B cell (primary cell): ENCODE measurements around the gene ELAVL4. TPM values are rescaled to one million over a fixed set of nuclear protein-coding genes. Genes with fewer than 3 reads are reported as not detected.

Experiments used
- ATAC-seq: fragments of 200-7000 bp; cut with Tn5 transposase; one replicate; pipeline ENCODE4 v1.10.0; 2021; ENCODE audit warnings: low read depth, mild to moderate bottlenecking, moderate number of reproducible peaks, moderate library complexity
- CTCF ChIA-PET: fragments of 350-600 bp; sonication (Branson Sonifier 250); formaldehyde crosslinking; loops from one replicate; lab custom pipeline; 2021; ENCODE audit warnings: antibody characterized with exemption, inconsistent platforms; lab: Charles Lee
- POLR2A ChIA-PET: fragments of 350-600 bp; sonication (Branson Sonifier 250); formaldehyde crosslinking; loops from one replicate; lab custom pipeline; 2021; ENCODE audit warnings: antibody characterized with exemption; lab: Charles Lee
- DNase-seq: peaks from one replicate; pipeline ENCODE4 v3.0.0; 2013
- H2AFZ ChIP-seq: 2 replicates; pipeline ENCODE4 v1.6.1; 2012; ENCODE audit warnings: mild to moderate bottlenecking, low read depth, low read length; ENCODE audit not compliant: insufficient read depth, poor library complexity, severe bottlenecking
- H3K27ac ChIP-seq, 2 donors: 1 replicate in 1 of 2; 2 replicates in 1 of 2; pipeline ENCODE4 v1.5.1; 2012 to 2013; ENCODE audit warnings: low read length in 2 of 2, mild to moderate bottlenecking in 2 of 2, moderate library complexity in 1 of 2
- H3K27me3 ChIP-seq, 4 experiments: fragments of 200-600 bp in 1 of 4; sonication (generic) in 1 of 4; replicated peaks in 1 of 4; 1 replicate in 2 of 4; 2 replicates in 2 of 4; pipeline versions ENCODE4 v1.6.1 to v1.7.0; 2013 to 2016; ENCODE audit warnings: low read length in 3 of 4, mild to moderate bottlenecking in 2 of 4, mixed read lengths in 1 of 4, moderate library complexity in 1 of 4; ENCODE audit not compliant: insufficient read depth in 4 of 4, control insufficient read depth in 3 of 4; ENCODE audit errors: control extremely low read depth in 1 of 4
- H3K36me3 ChIP-seq, 2 experiments: replicated peaks in 1 of 2; 1 replicate in 1 of 2; 2 replicates in 1 of 2; pipeline versions ENCODE4 v1.6.1 to v1.7.1; 2013; ENCODE audit warnings: low read length in 1 of 2; ENCODE audit not compliant: insufficient read depth in 2 of 2, control insufficient read depth in 1 of 2; ENCODE audit errors: control extremely low read depth in 1 of 2, extremely low read depth in 1 of 2
- H3K4me1 ChIP-seq, 2 donors: fragments of 200-600 bp in 1 of 2; sonication (generic) in 1 of 2; 1 replicate in 1 of 2; 2 replicates in 1 of 2; pipeline versions ENCODE4 v1.5.1 to v1.6.1; 2013 to 2017; ENCODE audit warnings: low read length in 2 of 2; ENCODE audit not compliant: control insufficient read depth in 2 of 2, insufficient read depth in 2 of 2
- H3K4me2 ChIP-seq: replicated peaks from 2 replicates; pipeline ENCODE3; 2012; ENCODE audit warnings: mild to moderate bottlenecking, low read depth, low read length; ENCODE audit not compliant: poor library complexity, severe bottlenecking
- H3K4me3 ChIP-seq, 5 experiments: fragments of 200-600 bp in 1 of 5; sonication (generic) in 1 of 5; 1 replicate in 3 of 5; 2 replicates in 2 of 5; pipeline versions ENCODE4 v1.5.1 to v1.7.0; 2011 to 2016; ENCODE audit warnings: low read length in 4 of 5, mild to moderate bottlenecking in 4 of 5, low read depth in 2 of 5, control low read depth in 1 of 5, moderate library complexity in 1 of 5; ENCODE audit not compliant: insufficient read depth in 1 of 5; ENCODE audit errors: control extremely low read depth in 1 of 5, extremely low read depth in 1 of 5
- H3K79me2 ChIP-seq: fragments of 200-600 bp; sonication (generic); one replicate; pipeline ENCODE4 v1.6.0; 2016; ENCODE audit warnings: low read length; ENCODE audit not compliant: control insufficient read depth, insufficient read depth
- H3K9ac ChIP-seq: fragments of 200-600 bp; sonication (generic); 2 replicates; pipeline ENCODE4 v1.6.1; 2017; ENCODE audit warnings: mild to moderate bottlenecking, low read length, moderate library complexity
- H3K9me3 ChIP-seq, 3 donors: one replicate each; pipeline versions ENCODE4 v1.6.1 to v1.7.1; 2013; ENCODE audit warnings: low read length in 2 of 3; ENCODE audit not compliant: control insufficient read depth in 2 of 3, insufficient read depth in 1 of 3; ENCODE audit errors: control extremely low read depth in 1 of 3
- H4K20me1 ChIP-seq: 2 replicates; pipeline ENCODE4 v1.6.0; 2012; ENCODE audit warnings: mild to moderate bottlenecking, low read length; ENCODE audit not compliant: insufficient read depth, control insufficient read depth, poor library complexity, severe bottlenecking
- H3K27ac Mint-ChIP-seq: one replicate; pipeline ENCODE4 v1.8.0; 2021; ENCODE audit warnings: mixed read lengths
- H3K27me3 Mint-ChIP-seq: one replicate; pipeline ENCODE4 v1.8.0; 2021; ENCODE audit warnings: mixed read lengths
- H3K4me1 Mint-ChIP-seq: one replicate; pipeline ENCODE4 v1.8.0; 2021; ENCODE audit warnings: mixed read lengths
- H3K4me3 Mint-ChIP-seq: one replicate; pipeline ENCODE4 v1.8.0; 2021; ENCODE audit warnings: mixed read lengths
- H3K9me3 Mint-ChIP-seq: one replicate; pipeline ENCODE4 v1.8.0; 2022; ENCODE audit warnings: mixed read lengths; ENCODE audit not compliant: insufficient read depth
- EZH2 ChIP-seq: IDR thresholded peaks from 2 replicates; pipeline ENCODE4 v1.6.1; 2012; ENCODE audit warnings: borderline replicate concordance, low read depth, mild to moderate bottlenecking, moderate library complexity, low read length; ENCODE audit not compliant: insufficient read depth, poor library complexity, severe bottlenecking
- WGBS: methylation state at CpG from one replicate; pipeline ENCODE4 v1.1.5; 2013; ENCODE audit warnings: missing lambda C conversion rate; ENCODE audit not compliant: insufficient coverage; 5-methylcytosine and 5-hydroxymethylcytosine counted together
- intact Hi-C: fragments of 100-400 bp; cut with micrococcal nuclease; formaldehyde crosslinking; loops from one replicate; pipeline ENCODE4 v1.10.0; 2022
- polyA plus RNA-seq: library from polyadenylated mRNA; depleted of rRNA; stranded (reverse); fragments of >200 nt; gene quantifications from 2 replicates; pipeline ENCODE4 v1.2.3, GENCODE V29; 2012
- total RNA-seq, 2 donors: library from RNA; stranded (reverse); fragments of 120-200 nt in 1 of 2; gene quantifications; 1 replicate in 1 of 2; 2 replicates in 1 of 2; pipeline versions ENCODE4 v1.2.3 to v1.2.4, GENCODE V29; 2013 to 2022
- TF ChIP-seq, protein P1 (sequence below): fragments of 200-600 bp; IDR thresholded peaks from one replicate; pipeline ENCODE4 v1.8.0; 2022; ENCODE audit warnings: antibody characterized with exemption, mild to moderate bottlenecking

ELAVL4 gene
- total and polyA plus RNA-seq, 2 donors (not counting 1 experiment from before 2014, with no cell fraction given) = not detected

- ATAC-seq (no peak), DNase-seq (no peak)
- Histone ChIP-seq H3K4me3 (no peak overlapping the region), H3K36me3 (no peaks in the 10 kb centered on the region), H3K4me1 (no peaks in the 10 kb centered on the region), H3K9me3 (peaks cover 0 to 8% (median 0%) of the 10 kb centered on the region in 3 donors), H3K27ac (no peak overlapping the region), H3K79me2 (no peaks in the 10 kb centered on the region), H2AFZ (no peak overlapping the region), H3K9ac (no peak overlapping the region), H3K4me2 (no peak overlapping the region), H3K27me3 (no peaks in the 10 kb centered on the region), H4K20me1 (no peaks in the 10 kb centered on the region)
- no CpG with 5 or more reads among the region's 5 CpGs for WGBS
- ChIA-PET POLR2A (no interaction called here), CTCF (no interaction called here)
- Mint-ChIP-seq H3K27ac (no peak overlapping the region), H3K4me3 (no peak overlapping the region), H3K27me3 (no peaks in the 10 kb centered on the region), H3K4me1 (no peaks in the 10 kb centered on the region), H3K9me3 (no peaks in the 10 kb centered on the region)
- intact Hi-C loops = no loop called here
- TF ChIP-seq, protein P1, sequence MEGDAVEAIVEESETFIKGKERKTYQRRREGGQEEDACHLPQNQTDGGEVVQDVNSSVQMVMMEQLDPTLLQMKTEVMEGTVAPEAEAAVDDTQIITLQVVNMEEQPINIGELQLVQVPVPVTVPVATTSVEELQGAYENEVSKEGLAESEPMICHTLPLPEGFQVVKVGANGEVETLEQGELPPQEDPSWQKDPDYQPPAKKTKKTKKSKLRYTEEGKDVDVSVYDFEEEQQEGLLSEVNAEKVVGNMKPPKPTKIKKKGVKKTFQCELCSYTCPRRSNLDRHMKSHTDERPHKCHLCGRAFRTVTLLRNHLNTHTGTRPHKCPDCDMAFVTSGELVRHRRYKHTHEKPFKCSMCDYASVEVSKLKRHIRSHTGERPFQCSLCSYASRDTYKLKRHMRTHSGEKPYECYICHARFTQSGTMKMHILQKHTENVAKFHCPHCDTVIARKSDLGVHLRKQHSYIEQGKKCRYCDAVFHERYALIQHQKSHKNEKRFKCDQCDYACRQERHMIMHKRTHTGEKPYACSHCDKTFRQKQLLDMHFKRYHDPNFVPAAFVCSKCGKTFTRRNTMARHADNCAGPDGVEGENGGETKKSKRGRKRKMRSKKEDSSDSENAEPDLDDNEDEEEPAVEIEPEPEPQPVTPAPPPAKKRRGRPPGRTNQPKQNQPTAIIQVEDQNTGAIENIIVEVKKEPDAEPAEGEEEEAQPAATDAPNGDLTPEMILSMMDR = no peak
- TF ChIP-seq EZH2 = no peak
Measured at GRCh38 chr1:50231209-50231608, 122.5 kb downstream of the ELAVL4 start.

GRCh38 chr1:50232336-50232735 is 123.6 kb downstream of the ELAVL4 start:
- H3K9me3 ChIP-seq = peaks cover 0 to 13% (median 0%) of the 10 kb centered on the region in 3 donors
- no peak overlapping the region for H3K4me2 ChIP-seq
- ChIA-PET POLR2A (no interaction called here), CTCF (no interaction called here)
- H3K27ac ChIP-seq = no peak overlapping the region
- Mint-ChIP-seq H3K4me1 (no peaks in the 10 kb centered on the region), H3K27ac (no peak overlapping the region), H3K4me3 (no peak overlapping the region), H3K27me3 (no peaks in the 10 kb centered on the region), H3K9me3 (peaks cover 2% of the 10 kb centered on the region)
- H3K36me3 ChIP-seq = no peaks in the 10 kb centered on the region
- H3K9ac ChIP-seq = no peak overlapping the region
- H3K4me3 ChIP-seq = no peak overlapping the region
- DNase-seq (no peak), ATAC-seq (no peak)
- no peak overlapping the region for H2AFZ ChIP-seq
- no peaks in the 10 kb centered on the region for H4K20me1 ChIP-seq
- intact Hi-C loops = no loop called here
- WGBS = 40% methylated on average over 1 of the region's 3 CpGs
- H3K4me1 ChIP-seq = no peaks in the 10 kb centered on the region
- peaks cover 0 to 2% (median 0%) of the 10 kb centered on the region in 4 experiments for H3K27me3 ChIP-seq
- no peaks in the 10 kb centered on the region for H3K79me2 ChIP-seq
- TF ChIP-seq EZH2 = no peak
- TF ChIP-seq, protein P1 = no peak
